T-helper 2 cell (primary cell): ENCODE results near the gene KLHL6.
"Not testable (repeated sequence)": the region's sequence is repeated elsewhere in the genome, so short reads cannot be mapped to it uniquely, and the experiment has no call there.

Experiments used
- DNase-seq, 5 experiments: peaks; one replicate each; pipeline versions ENCODE4 v3.0.0 to v3.0.0-alpha.2; 2012 to 2022
- total RNA-seq, 2 donors: gene quantifications; one replicate each; lab custom pipeline; 2026; lab: John Stamatoyannopoulos, UW

KLHL6 gene
- total RNA-seq = 90.4 to 123 reads per million in 2 donors

- DNase-seq = peak; percentile 35 to 91 (median 64)
Observed at GRCh38 chr3:183555541-183556081, at the start of gene KLHL6. Gene KLHL6, minus strand, starts transcription at chr3:183555706. Its CDS starts 53 bp downstream, at chr3:183555653.

DNA sequence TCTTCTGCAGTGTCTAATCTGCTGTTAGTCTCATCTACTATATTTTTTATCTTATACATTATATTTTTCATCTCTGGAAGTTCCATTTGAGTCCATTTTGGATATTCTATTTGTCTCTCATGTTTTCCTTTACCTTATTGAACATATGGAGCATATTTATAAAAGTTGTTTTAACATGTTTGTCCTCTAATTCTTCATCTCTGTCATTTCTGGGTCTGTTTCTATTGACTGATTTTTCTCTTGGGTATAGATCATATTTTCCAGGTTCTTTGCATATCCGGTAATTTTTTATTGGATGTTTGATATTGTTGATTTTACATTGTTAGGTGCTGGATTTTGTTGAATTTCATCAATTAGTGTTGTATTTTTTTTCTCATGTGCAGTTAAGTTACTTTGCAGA is 42.5 kb upstream of the KLHL6 start:
- no peak for DNase-seq

DNA sequence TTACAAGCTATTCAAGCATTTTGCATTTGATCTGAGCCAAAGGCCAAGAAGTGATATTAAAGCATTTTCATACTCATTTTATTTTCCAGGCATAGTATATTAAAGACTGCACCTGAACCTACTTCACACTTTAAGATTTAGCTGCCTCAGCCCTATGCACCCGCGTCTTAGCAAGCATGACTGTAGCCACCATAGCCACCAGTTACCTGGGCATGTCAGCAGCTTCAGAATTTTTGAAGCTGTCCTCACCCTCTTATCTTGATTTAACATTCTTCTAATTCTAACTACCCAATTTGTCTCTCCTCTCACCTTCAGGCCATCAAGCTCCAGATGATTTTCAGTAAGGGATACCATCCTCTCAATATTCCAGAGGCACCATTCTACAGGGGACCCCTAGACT is 39.1 kb upstream of the KLHL6 start:
- DNase-seq = no peak

GRCh38 chr3:183592821-183593220 is 37.3 kb upstream of the KLHL6 start:
- DNase-seq = no peak

DNA sequence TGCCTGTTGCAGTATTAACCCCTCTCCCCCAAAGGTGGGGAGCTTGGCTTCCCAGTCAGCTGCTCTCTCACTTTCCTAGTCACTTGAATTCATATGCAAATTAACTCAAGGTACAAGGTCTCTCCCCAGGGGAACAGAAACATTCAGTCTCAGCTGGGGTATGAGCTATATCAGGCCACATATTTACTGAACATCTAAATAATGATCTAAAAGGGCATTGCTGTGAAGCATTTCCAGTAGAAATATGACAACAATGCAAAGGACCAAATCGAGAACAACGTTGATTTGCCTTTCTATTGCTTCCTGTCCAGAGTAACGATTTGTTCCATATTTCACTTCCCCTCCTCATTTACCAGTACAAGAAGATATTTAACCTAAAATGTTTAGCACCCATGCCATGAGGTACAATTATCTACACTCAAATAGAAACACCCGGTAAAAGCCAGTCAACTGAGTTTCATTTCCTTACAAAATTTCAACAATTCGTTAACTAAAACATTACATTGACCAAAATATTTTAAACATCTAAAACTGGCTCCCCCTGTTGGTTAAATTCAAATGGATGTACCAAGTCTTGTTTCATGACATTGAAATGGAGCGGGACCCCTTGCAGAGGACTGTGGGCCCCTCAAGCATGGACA is 36.5 kb upstream of the KLHL6 start:
- DNase-seq = peak in 2 of 5 experiments; percentile 7 to 62

GRCh38 chr3:183590442-183590841 is 34.9 kb upstream of the KLHL6 start:
- DNase-seq = no peak

GRCh38 chr3:183587336-183587735 is 31.8 kb upstream of the KLHL6 start:
- DNase-seq = peak in 1 of 5 experiments; percentile 27

- DNase-seq = peak in 2 of 5 experiments; percentile 5 to 63
Observed at GRCh38 chr3:183586477-183586876, 31.0 kb upstream of the KLHL6 start.

- DNase-seq = no peak
Observed at GRCh38 chr3:183584914-183585280, 29.4 kb upstream of the KLHL6 start.

DNA sequence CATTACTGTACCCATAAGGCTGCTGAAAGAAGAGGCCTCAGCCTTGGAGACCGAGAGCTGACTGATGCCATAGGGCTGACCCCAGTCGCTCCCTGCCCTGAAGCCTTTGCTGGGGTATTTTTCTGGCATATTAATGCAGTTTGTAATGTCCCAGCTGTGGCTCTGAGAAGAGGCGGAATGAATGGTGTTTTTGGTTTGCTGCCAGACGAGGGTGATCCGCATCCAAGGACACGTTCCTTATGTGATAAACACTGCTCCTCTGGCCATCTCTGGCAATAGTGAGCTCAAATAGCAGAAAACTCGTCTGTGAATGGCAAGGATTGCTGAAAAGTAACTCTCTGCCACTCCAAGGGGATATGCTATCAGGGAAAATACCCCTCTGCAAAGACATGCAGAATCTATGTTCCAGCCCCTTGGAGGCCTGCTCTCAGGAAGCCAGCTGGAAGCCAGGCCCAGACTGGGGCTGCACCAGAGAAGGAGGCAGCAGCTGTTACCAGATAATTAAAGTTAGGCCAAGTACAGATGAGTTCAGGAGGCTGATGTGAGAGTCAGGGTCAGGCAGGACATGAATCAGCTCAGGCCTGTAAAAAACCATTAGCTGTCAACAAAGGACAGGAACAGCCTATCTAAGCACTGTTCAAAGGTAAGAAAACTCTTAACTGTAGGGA is 28.9 kb upstream of the KLHL6 start:
- no peak for DNase-seq

GRCh38 chr3:183583331-183584245 is 28.1 kb upstream of the KLHL6 start:
- DNase-seq = no peak

DNA sequence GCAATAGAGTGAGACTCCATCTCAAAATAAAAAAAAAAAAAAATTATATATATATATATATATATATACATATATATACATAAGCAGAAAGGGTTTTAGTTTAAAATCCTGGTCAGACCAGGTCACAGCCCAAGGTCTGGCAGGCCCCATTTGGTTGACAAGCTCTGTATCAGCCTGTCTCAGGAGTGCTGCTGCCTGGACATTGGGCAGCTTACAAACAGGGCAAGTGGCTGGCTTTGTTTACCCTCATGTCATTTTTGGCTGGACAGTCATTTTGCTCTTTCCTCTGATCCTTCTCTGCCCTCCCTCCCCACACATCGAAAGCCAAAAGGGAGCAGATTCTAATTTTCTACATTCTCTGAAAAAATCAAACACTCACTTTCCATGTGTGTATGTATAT is 26.7 kb upstream of the KLHL6 start:
- DNase-seq = no peak

- no peak for DNase-seq
Observed at GRCh38 chr3:183581496-183582155, 26.1 kb upstream of the KLHL6 start.

DNA sequence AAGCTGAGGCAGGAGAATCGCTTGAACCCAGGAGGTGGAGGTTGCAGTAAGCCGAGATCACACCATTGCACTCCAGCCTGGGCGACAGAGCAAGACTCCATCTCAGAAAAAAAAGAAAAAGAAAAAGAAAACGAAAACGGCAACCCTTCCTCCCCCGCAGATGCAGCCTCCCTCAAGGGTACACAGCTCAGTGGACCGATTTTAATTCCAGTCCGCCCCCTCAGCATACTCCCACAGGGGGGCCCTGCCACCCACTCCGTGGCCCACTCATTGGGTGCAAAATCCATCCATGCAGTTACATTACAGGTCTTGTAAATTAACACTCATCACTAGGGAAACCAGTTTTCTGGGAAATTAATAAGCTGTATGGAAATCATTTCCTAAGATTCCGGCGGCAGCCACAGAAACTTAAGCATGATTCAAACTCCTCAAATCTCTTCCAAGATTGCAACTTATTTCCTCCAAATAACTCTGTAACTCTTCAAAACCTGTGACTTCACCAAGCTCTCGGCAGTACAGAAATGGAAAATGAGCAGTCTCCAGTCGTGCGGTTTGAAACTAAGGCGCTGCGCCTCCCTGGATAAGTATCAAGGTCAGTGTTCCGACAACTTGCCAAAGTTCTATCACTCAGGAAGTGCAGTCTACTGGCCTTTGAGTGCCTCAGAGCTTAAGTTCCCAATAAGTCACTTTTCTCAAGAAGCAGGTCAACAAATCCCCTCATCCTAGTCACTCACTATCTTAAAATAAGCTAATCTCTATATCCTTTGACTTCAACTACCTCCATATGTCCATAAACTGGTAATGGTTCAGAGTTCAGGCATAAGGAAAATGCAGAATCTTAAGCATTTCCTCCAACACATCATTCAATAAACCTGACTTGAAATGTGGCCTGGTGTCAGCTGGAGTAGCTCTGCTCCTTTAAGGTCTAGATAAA is 24.7 kb upstream of the KLHL6 start:
- no peak for DNase-seq

GRCh38 chr3:183578179-183578578 is 22.7 kb upstream of the KLHL6 start:
- DNase-seq = no peak

DNA sequence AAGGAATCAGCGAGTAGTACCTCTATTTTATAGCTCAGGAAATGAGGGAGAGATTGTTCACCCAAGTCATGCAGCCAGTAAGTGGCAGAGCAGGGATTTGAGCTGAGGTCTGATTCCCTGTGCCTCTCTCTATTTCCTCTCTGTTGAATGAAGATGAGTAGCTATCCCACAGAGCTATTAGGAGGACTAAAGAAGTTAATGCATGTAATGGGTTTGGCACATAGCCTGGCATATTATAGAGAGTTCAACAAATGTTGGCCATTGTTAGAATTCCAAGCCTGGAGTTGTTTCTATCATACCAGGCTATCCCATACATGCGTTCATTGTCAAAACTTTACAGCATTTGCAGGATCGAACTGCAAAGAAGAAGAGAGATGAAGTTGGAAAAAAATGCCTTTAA is 21.8 kb upstream of the KLHL6 start:
- no peak for DNase-seq

GRCh38 chr3:183576487-183577107 is 21.1 kb upstream of the KLHL6 start:
- no peak for DNase-seq

- DNase-seq = no peak
Observed at GRCh38 chr3:183572935-183573334, 17.4 kb upstream of the KLHL6 start.

- not testable (repeated sequence) for DNase-seq
Observed at GRCh38 chr3:183570191-183570590, 14.7 kb upstream of the KLHL6 start.

- no peak for DNase-seq
Observed at GRCh38 chr3:183566880-183567279, 11.4 kb upstream of the KLHL6 start.

DNA sequence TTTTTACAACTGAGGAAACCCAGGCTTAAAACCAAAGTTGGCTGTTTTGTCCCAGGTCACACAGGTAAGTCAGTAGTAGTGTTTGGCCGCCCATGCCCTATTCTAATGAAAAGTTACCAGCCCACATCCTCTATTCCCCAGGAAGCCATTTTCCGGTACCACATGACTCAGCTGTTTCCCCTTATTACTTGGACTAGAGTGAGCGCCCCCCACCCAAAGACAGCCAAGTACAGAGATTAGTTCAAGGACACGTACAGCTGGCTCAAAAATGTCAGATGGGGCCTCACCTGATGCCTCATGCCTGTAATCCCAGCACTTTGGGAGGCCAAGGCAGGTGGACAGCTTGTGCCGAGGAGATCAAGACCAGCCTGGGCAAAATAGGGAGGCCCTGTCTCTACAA is 8.5 kb upstream of the KLHL6 start:
- DNase-seq = peak in 1 of 5 experiments; percentile 50
